ENCODE results near the gene MFAP4.

MFAP4 gene

DNA sequence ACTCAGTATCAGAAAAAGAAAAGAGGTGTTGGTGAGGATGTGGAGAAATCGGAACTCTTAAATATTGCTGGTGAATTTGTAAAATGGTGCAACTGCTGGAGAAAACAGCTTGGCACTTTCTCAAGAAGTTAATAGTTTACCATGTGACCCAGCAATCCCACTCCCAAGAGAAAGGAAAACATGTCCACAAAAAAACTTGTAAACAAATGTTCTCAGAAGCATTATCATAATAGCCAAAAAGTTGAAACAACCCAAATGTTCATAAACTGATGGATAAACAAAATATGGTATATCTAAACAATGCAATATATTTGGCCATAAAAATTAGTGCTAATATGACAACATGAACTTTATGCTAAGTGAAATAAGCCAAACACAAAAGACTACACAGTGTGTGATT lies 11.3 kb downstream of the MFAP4 start:
- FAIRE-seq (no peak), DNase-seq (ENCODE audit: insufficient read length, low spot score) (no peak)
- TF ChIP-seq POLR2A (IDR thresholded peaks at IDR 0.05; ENCODE audit: low read depth, low read length): no peak

DNA sequence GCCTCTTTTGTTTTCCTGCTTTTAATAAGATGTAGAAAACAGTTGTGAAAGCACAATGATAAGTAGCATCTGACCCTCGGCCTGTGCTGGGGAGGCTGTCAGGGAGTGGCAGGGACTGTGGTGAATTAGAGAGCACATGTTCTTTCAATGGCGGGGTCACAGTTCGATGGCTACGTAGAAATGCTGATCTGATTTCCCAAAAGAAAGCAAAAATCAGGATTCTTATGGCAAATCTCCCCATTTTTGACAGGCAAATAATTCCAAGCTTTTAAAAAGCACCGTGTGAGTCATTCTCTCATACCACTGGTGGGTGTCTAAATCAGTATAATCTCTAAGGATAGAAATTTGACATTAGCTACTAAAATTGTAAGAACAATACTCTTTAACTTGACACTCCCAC lies 12.9 kb downstream of the MFAP4 start:
- TF ChIP-seq POLR2A (IDR thresholded peaks at IDR 0.05; ENCODE audit: low read depth, low read length): no peak
- DNase-seq (ENCODE audit: insufficient read length, low spot score) (no peak), FAIRE-seq (no peak)

DNA sequence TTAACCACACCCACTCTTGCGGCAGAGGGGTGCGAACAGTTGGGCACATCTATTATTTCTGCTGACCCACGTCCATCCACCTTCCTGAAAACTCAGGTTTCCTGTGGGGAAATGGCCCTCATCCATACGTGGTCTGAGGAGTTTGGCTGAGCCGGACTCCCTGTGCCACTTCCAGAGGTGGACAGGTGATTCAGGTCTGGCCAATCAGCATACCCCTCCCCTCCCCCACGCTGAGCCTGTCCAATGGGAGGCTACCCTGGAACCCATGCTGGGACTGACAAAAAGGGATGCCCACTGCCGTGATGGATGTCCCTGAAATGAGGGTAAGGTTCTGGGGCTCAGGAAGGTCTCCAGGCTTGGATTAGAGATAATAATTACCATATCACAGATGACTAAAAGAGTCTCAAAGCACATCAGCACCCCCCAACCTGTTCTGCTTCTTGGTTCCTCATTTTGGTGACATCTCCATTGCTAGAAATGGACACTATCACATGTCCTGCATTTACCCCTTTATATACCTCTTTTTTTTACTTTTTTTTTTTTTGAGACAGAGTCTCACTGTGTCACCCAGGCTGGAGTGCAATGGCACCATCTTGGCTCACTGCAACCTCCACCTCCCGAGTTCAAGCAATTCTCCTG lies 14.0 kb downstream of the MFAP4 start:
- TF ChIP-seq POLR2A (IDR thresholded peaks at IDR 0.05; ENCODE audit: low read depth, low read length): no peak
- FAIRE-seq (no peak), DNase-seq (ENCODE audit: insufficient read length, low spot score) (no peak)

DNA sequence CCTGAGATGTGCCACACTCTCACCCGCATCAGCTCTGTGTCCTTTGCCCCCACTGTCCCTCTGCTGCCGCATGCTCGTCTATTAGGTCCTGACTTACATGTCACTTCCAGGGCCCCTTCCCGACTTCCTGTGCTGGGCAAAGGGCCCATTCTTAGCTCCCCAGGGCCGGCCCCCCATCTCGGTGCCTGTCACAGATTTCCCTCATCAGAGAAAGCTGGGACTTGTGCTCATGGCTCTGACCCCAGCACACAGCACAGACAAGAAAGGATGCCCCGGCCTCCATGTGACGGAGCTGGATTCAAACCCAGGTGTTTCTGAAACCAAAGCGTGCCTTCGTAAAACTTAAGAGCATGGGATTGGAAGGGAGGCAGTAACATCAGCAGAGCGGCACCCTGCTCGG lies 14.6 kb downstream of the MFAP4 start:
- no peak for TF ChIP-seq POLR2A (IDR thresholded peaks at IDR 0.05; ENCODE audit: low read depth, low read length)
- FAIRE-seq: no peak
- DNase-seq (ENCODE audit: insufficient read length, low spot score): no peak

DNA sequence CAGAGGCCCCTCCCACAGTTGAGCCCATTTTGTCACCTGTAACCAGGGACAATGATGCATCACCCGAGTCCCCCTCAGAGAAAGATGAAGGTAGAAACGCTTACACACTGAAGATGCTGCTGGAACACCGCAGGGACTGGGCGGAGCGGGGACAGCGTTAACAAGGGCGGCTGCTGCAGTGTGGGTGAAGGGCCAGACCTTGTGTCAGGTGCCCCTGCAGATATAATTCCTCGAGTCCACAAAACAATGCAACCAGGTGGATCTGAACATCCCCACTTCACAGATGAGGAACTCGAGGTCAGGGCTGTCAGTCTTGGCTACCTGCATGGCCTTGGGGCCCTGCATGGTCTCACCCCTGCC lies 15.0 kb downstream of the MFAP4 start:
- FAIRE-seq: no peak
- DNase-seq (ENCODE audit: insufficient read length, low spot score): no peak
- TF ChIP-seq POLR2A (IDR thresholded peaks at IDR 0.05; ENCODE audit: low read depth, low read length): no peak

DNA sequence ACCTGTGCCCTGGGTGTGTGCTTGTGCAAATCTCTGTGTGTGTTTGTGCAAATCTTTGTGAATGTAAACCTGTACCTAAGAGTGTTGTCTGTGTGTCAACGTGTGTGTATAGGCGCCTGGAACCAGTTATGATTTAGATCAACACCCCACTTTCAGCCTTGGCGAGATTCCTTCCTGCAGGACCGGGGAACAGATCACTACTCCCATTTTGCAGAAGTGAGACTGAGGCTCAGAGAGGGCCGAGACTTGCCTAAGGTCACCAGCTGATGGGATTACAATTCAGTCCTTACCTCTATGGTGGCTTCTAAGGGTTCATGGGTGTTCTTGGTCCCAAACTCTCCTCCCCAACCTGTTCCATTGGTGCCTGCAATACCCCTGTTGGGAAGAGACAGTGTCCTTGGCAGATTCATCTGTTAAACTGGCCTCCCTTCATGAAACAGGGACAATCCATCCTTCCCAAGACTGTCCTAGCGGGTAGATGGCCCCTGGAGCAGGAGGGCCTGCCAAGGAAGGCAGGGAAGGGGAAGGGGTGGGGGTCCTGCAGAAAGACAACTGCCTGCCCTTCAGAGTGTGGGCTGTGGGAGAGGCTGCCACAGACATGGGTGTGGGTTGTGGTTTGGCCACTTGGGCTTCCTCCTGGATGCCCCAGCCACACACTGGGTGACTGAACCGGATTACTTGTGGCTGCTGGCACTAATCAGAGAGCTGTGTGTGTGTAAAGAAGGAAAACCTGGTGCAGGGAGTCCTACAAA lies 15.6 kb downstream of the MFAP4 start:
- DNase-seq (ENCODE audit: insufficient read length, low spot score): no peak
- FAIRE-seq: no peak
- TF ChIP-seq POLR2A (IDR thresholded peaks at IDR 0.05; ENCODE audit: low read depth, low read length): no peak

DNA sequence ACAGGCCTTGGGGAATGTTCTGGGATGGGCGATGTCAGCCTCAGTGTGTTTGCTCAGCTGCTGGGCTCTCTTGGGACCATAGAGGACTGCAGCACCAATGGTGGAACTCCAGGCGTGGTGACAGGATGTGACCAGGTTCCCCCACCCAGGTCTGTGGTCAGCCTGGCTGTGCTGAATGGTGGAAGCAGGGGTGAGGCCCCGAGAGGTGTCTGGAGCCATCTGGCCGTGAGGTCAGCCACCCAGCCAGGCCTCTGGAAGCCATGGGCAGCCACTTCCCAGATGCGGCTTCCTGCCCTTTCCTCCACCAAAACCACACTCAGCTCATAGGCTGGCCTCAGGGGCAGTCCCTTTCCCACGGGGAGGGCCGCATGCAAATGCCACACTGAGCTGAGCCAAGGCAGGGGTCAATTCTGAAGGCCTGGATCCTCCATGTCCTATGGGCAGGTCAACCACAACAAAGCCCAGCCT lies 16.5 kb downstream of the MFAP4 start:
- no peak for TF ChIP-seq POLR2A (IDR thresholded peaks at IDR 0.05; ENCODE audit: low read depth, low read length)
- DNase-seq (ENCODE audit: insufficient read length, low spot score): no peak
- no peak for FAIRE-seq

DNA sequence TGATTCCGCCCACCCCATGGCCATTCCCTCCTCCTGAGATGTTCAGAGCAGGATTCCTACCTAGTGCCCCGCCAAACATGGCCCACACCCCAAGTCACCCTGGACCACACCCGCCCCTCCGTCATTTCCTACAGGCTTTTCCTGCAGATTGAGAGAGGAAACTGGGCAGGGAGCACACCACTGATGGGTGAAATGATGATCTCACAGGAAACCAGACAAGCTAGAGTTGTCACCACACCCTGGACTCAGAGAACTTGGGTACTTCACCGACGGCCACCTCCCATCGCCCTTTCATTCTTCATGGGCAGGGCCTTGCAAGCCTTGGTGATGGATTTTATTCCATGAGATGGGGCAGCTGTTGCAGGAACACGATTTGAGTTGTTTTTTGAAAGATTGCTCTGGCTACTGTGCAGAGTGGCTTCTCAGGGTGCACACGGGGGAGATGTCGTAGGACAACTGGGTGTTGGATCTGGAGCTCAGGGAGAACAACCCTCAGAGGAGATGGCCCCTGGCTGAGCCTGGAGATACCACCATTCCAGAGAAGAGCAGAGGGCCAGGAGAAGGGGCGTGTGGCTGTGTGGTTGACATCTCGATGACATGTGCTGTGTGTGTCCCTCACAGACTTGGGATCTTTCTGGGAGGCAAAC lies 17.0 kb downstream of the MFAP4 start:
- TF ChIP-seq POLR2A (IDR thresholded peaks at IDR 0.05; ENCODE audit: low read depth, low read length): no peak
- FAIRE-seq (no peak), DNase-seq (ENCODE audit: insufficient read length, low spot score) (no peak)

DNA sequence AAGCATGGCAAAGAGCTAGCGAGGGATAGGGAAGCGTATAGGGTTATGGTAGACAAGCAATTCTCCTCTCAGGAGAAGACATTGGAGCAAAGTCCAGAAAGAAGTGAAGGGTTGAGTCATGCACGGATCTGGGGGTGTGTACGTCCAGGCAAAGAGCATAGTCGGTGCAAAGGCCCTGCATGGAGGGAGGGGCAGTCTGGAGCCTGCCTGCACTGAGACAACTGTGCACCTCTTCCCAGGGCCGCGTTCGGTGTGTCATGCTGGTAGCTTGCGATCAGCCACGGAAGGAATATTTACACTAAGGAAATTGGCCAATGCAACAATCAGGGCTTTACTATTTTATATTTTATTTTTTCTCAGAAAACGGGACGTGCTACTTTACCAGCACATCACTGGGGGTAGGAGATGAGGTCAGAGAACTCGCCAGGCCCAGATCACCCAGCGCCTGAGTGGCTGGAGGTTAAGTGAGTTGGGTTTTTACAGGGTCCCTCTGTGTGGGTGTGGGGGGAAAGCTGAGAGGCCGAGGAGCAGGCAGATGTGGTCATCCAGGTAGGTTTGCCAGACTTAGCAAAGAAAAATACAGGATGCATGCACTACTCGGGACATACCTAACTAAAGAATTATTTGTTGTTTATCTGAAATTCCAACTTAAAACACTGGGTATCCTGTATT lies 17.7 kb downstream of the MFAP4 start:
- no peak for DNase-seq (ENCODE audit: insufficient read length, low spot score)
- no peak for TF ChIP-seq POLR2A (IDR thresholded peaks at IDR 0.05; ENCODE audit: low read depth, low read length)

DNA sequence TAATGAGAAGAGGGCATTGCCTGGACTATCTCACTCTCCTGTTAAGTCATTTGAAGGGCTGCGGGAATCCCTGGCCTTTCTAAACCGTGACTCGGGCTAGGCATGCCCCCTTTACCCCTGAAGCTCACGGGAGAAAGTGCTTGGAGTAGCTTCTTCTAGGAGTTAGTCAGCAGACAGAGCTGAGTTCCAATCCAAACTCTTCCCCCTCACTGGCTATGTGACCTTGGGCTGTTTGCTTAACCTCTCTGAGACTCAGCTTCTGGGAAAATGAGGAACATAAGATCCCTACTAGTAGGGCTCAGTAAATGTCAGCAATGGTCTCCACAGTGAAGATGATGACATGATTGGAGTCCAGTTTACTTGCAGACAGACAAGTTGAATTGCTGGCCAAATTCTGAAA lies 18.8 kb downstream of the MFAP4 start:
- FAIRE-seq: no peak
- no peak for TF ChIP-seq POLR2A (IDR thresholded peaks at IDR 0.05; ENCODE audit: low read depth, low read length)

More for the DNA sequence above, 17.7 kb downstream of the MFAP4 start:
- no peak for FAIRE-seq

DNA sequence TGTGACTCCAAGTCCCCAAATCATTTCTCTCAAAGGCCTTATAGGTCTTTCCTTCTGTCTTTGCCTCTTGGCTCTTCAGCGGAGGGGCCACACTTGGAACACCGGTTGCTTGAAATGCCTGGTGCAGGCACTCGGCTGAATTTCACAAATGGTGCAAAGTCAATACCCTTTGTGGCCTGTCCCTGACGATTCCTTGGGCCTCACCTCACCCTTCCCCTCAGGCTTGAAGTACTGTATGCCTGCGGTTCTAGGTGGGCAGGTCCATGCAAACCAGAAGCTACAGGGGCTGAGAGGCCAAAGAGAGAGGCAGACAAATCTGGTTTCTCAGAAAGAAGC lies 20.4 kb downstream of the MFAP4 start:
- FAIRE-seq: no peak
- no peak for TF ChIP-seq POLR2A (IDR thresholded peaks at IDR 0.05; ENCODE audit: low read depth, low read length)
- no peak for DNase-seq (ENCODE audit: insufficient read length, low spot score)

More for the DNA sequence above, 18.8 kb downstream of the MFAP4 start:
- no peak for DNase-seq (ENCODE audit: insufficient read length, low spot score)

DNA sequence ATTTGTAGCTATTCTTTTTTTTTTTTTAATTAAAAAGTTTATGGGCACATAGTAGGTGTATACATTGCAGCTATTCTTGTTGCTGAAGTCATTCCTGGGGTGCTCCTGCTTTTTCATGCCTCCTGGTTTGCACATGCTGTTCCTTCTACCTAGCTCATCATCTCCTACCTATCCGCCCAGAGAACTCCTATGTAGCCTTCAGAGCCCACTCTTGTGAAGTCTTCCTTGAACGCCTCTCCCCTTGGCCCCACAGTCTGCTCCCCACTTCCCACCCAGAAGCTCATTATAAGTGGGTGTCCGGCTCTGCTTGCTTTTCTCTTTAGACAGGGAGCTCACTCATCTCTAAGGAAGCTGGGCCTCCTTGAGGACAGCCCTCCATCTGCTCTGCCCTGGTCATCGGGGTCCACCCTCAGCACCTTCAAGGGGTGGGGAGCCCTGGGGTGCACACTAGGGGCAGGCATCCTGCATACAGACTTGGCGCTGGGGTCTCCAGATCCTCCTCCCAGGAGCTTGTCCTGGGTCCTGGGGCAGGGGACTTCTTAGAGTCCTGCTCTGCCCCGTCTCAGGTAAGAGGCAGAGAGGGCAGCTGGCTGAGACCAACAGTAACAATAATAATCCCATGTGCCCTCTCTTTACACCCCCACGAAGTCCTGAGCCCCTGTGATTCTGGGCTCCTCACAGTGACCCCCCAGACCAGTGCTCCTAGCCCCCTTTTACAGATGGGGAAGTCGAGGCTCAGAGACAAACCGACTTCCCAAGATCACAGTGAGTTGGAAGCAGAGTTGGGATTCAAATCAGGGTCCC lies 21.0 kb downstream of the MFAP4 start:
- no peak for TF ChIP-seq POLR2A (IDR thresholded peaks at IDR 0.05; ENCODE audit: low read depth, low read length)
- FAIRE-seq (no peak), DNase-seq (ENCODE audit: insufficient read length, low spot score) (no peak)

DNA sequence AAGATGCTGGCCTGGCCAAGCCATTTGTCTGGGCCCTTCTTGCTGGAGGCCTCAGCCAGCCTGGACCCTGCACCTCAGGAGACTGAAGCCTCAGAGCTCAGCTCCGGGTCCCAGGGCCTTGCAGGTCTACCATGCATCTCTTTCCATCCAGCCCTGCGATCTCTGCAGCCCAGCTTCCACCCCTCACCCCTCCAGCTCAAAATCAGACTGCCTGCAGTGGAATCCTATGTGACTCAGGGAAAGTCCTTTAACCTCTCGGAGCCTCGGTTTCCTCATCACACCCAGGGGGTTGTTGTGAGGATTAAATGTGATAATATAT lies 21.5 kb downstream of the MFAP4 start:
- DNase-seq (ENCODE audit: insufficient read length, low spot score) (no peak), FAIRE-seq (no peak)
- no peak for TF ChIP-seq POLR2A (IDR thresholded peaks at IDR 0.05; ENCODE audit: low read depth, low read length)
